Heart left ventricle (tissue), 16 donors: Measurements from ENCODE around the gene TUBB3. TPM values are rescaled to one million over a fixed set of nuclear protein-coding genes. Genes with fewer than 3 reads are reported as not detected.

ENCODE experiments used
- ATAC-seq, 4 donors: fragments of 200-7000 bp; cut with Tn5 transposase; one replicate each; pipeline ENCODE4 v1.9.1; 2020 to 2022; ENCODE audit warnings: moderate library complexity in 4 of 4, mild to moderate bottlenecking in 3 of 4, moderate number of reproducible peaks in 1 of 4
- DNase-seq, 5 donors: peaks; one replicate each; pipeline ENCODE4 v3.0.0-alpha.2; 2020
- H3K27ac ChIP-seq, 12 donors: fragments of 200-600 bp; sonication (generic) in 4 of 12; one replicate each; pipeline versions ENCODE4 v1.5.0 to v1.8.0; 2016 to 2022; ENCODE audit warnings: mild to moderate bottlenecking in 2 of 12
- H3K27me3 ChIP-seq, 9 donors: fragments of 200-600 bp; sonication (generic) in 2 of 9; one replicate each; pipeline versions ENCODE4 v1.5.1 to v1.8.0; 2016 to 2022; ENCODE audit warnings: mild to moderate bottlenecking in 3 of 9
- H3K36me3 ChIP-seq, 9 donors: fragments of 200-600 bp; sonication (generic) in 2 of 9; one replicate each; pipeline versions ENCODE4 v1.5.0 to v1.8.0; 2018 to 2022; ENCODE audit warnings: mild to moderate bottlenecking in 2 of 9
- H3K4me1 ChIP-seq, 12 donors: fragments of 200-600 bp; sonication (generic) in 4 of 12; one replicate each; pipeline versions ENCODE4 v1.5.0 to v1.8.0; 2016 to 2022; ENCODE audit warnings: mild to moderate bottlenecking in 3 of 12
- H3K4me3 ChIP-seq, 12 donors: fragments of 200-600 bp; sonication (generic) in 4 of 12; one replicate each; pipeline versions ENCODE4 v1.5.0 to v1.8.0; 2017 to 2022; ENCODE audit warnings: mild to moderate bottlenecking in 9 of 12, moderate library complexity in 4 of 12
- H3K9me3 ChIP-seq, 12 donors: fragments of 200-600 bp; sonication (generic) in 4 of 12; one replicate each; pipeline versions ENCODE4 v1.5.0 to v1.8.0; 2016 to 2022; ENCODE audit warnings: mild to moderate bottlenecking in 1 of 12
- POLR2A ChIP-seq, 2 donors: fragments of 450-650 bp; IDR thresholded peaks; one replicate each; pipeline ENCODE4 v1.6.1; 2017; ENCODE audit warnings: antibody characterized with exemption in 2 of 2, mild to moderate bottlenecking in 2 of 2, moderate library complexity in 2 of 2
- WGBS, 4 donors: extraction: QIAGEN DNeasy Blood & Tissue Kit in 2 of 4; methylation state at CpG; one replicate each; pipeline versions ENCODE4 v1.1.5 to v1.1.7; 2013 to 2018; 5-methylcytosine and 5-hydroxymethylcytosine counted together
- intact Hi-C, 10 donors: fragments of 100-400 bp; cut with DNase I; formaldehyde crosslinking; loops; one replicate each; pipeline versions ENCODE4 v1.11.1 to v1.14.2; 2022
- polyA plus RNA-seq, 2 donors: library from polyadenylated mRNA; stranded (reverse); fragments of 200-250 nt; gene quantifications; one replicate each; pipeline ENCODE4 v1.2.3, GENCODE V29; 2013
- total RNA-seq, 9 donors: library from RNA; depleted of rRNA in 2 of 9; stranded (reverse); fragments of >200 nt in 2 of 9; fragmentation: NEBNext Ultra II Directional in 3 of 9; extraction: Animal tissue kit (Norgen Biotek cat#: 25700) in 3 of 9; gene quantifications; one replicate each; pipeline versions ENCODE4 v1.1.0 to v1.2.4, GENCODE V29; 2016 to 2023
- TF ChIP-seq, protein P1 (sequence below), 12 donors: fragments of 200-600 bp; sonication (generic) in 4 of 12; IDR thresholded peaks; one replicate each; pipeline versions ENCODE4 v1.5.0 to v1.8.0; 2018 to 2022; ENCODE audit warnings: antibody characterized with exemption in 12 of 12, mild to moderate bottlenecking in 5 of 12
- donor health status: ischemic (EF 13 %, LVEDD 7.1; RV severe dilation, severe dysfunction).
- donor health status: healthy with polysubstance abuse.
- donor health status: DM: no; HTN: yes; CAD: no.
- donor health status: DM: no; HTN: no; CAD: no.
- donor health status: ischemic (EF 25% LVEDD 6.9; RV normal size, moderate dysfunction).
- donor health status: ischemic (EF 25% LVEDD 5.7; RV mildly dilated, moderate dysfunction).
- donor health status: healthy.
- donor health status: DM: yes; HTN: yes; CAD: no.
- donor health status: ischemic (EF 35%, LVEDD 5.7; RV mildly dilated, moderate dysfunction).
- donor health status: nonischemic (EF 11% LVEDD 7.7; RV severe dilation, severe dysfunction).
- donor health status: DM: yes; HTN: yes; CAD: no.
- donor health status: PGD.
- donor health status: ischemic (EF 29% LVEDD 5.4; RV normal size, mild dysfunction).
- donor health status: nonischemic (EF 23%, LVEDD 6.1; RV moderate dilation, normal function).

Gene TUBB3
- total and polyA plus RNA-seq, 11 donors, result 0.19 to 18.1 (median 4.1) TPM

DNA sequence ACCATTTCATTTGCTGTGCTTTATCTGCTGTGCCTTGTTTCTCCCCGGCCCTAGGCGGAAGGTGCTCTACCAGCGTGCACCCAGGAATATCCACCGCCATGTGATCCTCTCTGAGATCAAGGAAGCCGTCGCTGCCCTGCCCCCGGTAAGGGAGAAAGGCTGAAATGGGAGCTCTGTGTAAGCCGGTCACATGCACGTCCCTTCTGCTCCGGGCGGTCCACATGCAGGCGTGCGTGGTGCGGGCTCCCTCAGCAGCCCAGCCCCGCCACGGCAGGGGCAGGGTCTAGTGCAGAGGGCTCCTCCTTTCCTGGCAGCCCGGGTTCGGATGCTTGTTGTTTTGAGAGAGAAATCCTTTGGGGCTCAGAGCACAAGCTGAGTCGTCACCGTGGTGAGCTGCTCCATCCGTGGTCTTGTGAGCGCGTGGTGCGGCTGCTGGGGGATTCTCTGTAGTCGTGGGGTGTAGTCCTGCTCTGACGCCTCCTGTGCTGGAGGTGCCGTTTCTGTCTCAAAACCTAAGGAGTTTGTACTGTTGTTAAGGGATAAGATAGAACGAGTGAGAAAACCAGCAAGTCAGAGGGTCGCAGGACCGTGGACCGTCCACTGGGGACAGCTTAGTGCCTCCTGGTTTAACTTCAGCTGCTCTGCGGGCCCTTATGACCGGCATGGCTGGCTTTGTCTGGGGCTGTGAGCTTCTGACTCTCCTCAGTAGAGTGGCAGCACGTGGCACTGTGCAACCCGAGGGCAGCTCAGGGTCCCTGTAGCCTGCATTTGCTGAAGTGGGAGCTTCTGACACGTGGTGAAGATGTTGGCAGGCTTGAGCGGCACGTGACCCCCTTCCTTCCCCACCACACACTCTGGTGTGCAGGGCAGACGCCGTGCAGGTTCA is 16.8 kb upstream of the TUBB3 start:
- no peak for ATAC-seq
- Histone ChIP-seq H3K4me3 (no peak overlapping the region), H3K9me3 (no peaks in the 10 kb centered on the region), H3K27me3 (no peaks in the 10 kb centered on the region), H3K36me3 (peaks cover 0 to 73% (median 65%) of the 10 kb centered on the region in 9 donors), H3K27ac (no peak overlapping the region), H3K4me1 (peaks cover 0 to 12% (median 8%) of the 10 kb centered on the region in 12 donors)
- WGBS, 4 donors, result 94 to 97% (median 95%) methylated on average over 33 to 40 of the region's 40 CpGs
- no peak for DNase-seq
- intact Hi-C loops, result no loop called here
- TF ChIP-seq POLR2A (IDR thresholded peaks at IDR 0.05), result no peak
- TF ChIP-seq, protein P1, sequence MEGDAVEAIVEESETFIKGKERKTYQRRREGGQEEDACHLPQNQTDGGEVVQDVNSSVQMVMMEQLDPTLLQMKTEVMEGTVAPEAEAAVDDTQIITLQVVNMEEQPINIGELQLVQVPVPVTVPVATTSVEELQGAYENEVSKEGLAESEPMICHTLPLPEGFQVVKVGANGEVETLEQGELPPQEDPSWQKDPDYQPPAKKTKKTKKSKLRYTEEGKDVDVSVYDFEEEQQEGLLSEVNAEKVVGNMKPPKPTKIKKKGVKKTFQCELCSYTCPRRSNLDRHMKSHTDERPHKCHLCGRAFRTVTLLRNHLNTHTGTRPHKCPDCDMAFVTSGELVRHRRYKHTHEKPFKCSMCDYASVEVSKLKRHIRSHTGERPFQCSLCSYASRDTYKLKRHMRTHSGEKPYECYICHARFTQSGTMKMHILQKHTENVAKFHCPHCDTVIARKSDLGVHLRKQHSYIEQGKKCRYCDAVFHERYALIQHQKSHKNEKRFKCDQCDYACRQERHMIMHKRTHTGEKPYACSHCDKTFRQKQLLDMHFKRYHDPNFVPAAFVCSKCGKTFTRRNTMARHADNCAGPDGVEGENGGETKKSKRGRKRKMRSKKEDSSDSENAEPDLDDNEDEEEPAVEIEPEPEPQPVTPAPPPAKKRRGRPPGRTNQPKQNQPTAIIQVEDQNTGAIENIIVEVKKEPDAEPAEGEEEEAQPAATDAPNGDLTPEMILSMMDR (IDR thresholded peaks at IDR 0.05), result no peak

DNA sequence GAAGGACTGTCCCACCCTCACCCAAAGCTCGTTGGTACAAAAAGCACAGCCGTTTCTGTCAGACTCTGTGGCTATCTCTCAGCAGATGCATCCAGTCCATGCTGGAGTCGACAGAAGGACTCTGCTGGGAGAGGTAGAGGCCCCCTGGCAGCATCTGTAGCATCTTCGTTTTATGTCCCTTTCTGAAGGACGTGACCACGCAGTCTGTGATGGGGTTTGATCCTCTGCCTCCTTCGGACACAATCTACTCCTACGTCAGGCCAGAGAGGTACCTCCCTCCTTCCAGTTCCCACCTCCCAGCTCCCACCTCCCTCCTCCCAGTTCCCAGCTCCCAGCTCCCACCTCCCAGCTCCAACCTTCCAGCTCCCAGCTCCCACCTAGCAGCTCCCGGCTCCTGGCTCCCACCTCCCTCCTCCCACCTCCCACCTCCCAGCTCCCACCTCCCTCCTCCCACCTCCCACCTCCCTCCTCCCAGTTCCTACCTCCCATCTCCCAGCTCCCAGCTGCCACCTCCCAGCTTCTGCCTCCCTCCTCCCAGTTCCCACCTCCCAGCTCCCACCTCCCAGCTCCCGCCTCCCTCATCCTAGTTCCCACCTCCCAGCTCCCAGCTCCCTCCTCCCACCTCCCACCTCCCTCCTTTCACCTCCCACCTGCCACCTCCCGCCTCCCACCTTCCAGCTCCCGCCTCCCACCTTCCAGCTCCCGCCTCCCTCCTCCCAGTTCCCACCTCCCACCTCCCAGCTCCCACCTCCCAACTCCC is 15.9 kb upstream of the TUBB3 start:
- no peaks in the 10 kb centered on the region for H3K9me3 ChIP-seq
- 94 to 99% (median 97%) methylated on average over 13 of the region's 13 CpGs for WGBS, 4 donors
- H3K4me3 ChIP-seq, result no peak overlapping the region
- H3K27me3 ChIP-seq, result no peaks in the 10 kb centered on the region
- no peak for DNase-seq
- ATAC-seq, result no peak
- peaks cover 0 to 12% (median 8%) of the 10 kb centered on the region in 12 donors for H3K4me1 ChIP-seq
- H3K36me3 ChIP-seq, result peaks cover 0 to 76% (median 71%) of the 10 kb centered on the region in 9 donors
- no peak overlapping the region for H3K27ac ChIP-seq
- intact Hi-C loops, result no loop called here
- TF ChIP-seq, protein P1 (IDR thresholded peaks at IDR 0.05), result no peak
- no peak for TF ChIP-seq POLR2A (IDR thresholded peaks at IDR 0.05)

DNA sequence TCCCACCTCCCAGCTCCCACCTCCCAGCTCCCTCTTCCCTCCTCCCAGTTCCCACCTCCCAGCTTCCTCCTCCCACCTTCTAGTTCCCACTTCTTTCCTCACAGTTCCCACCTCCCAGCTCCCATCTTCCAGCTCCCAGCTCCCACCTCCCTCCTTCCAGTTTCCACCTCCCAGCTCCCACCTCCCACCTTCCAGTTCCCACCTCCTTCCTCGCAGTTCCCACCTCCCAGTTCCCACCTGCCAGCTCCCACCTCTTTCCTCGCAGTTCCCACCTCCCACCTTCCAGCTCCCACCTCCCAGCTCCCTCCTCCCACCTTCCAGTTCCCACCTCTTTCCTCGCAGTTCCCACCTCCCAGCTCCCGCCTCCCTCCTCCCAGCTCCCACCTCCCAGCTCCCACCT is 14.9 kb upstream of the TUBB3 start:
- intact Hi-C loops, result no loop called here
- no peak overlapping the region for H3K27ac ChIP-seq
- no peak for DNase-seq
- ATAC-seq, result no peak
- H3K36me3 ChIP-seq, result peaks cover 0 to 75% (median 70%) of the 10 kb centered on the region in 9 donors
- H3K27me3 ChIP-seq, result no peaks in the 10 kb centered on the region
- H3K9me3 ChIP-seq, result no peaks in the 10 kb centered on the region
- WGBS, 4 donors, result 84 to 97% (median 92%) methylated on average over 4 of the region's 4 CpGs
- H3K4me1 ChIP-seq, result peaks cover 0 to 12% (median 8%) of the 10 kb centered on the region in 12 donors
- TF ChIP-seq, protein P1 (IDR thresholded peaks at IDR 0.05), result no peak
- no peak for TF ChIP-seq POLR2A (IDR thresholded peaks at IDR 0.05)
- H3K4me3 ChIP-seq, result no peak overlapping the region
